GM19324 (cell line): ENCODE measurements around the gene WTIP.
"Not testable (repeated sequence)": the region's sequence is repeated elsewhere in the genome, so short reads cannot be mapped to it uniquely, and the experiment has no call there.

ENCODE experiments used
- ATAC-seq: cut with Tn5 transposase; IDR thresholded peaks from one replicate; pipeline ENCODE4 v1.9.1; 2021; ENCODE audit warnings: mild to moderate bottlenecking, moderate library complexity; ENCODE audit not compliant: unreplicated experiment, low FRiP score

Gene WTIP

GRCh38 chr19:34501339-34502320, 20.1 kb downstream of the WTIP start:
- no peak for ATAC-seq

GRCh38 chr19:34502582-34503411, 21.2 kb downstream of the WTIP start:
- ATAC-seq, result no peak

- no peak for ATAC-seq
Observed at GRCh38 chr19:34503531-34504272, 22.1 kb downstream of the WTIP start.

- no peak for ATAC-seq
Observed at GRCh38 chr19:34504273-34504808, 22.8 kb downstream of the WTIP start.

GRCh38 chr19:34504809-34505291, 23.3 kb downstream of the WTIP start:
- ATAC-seq, result no peak

GRCh38 chr19:34505321-34506025, 23.9 kb downstream of the WTIP start:
- no peak for ATAC-seq

- ATAC-seq, result no peak
Observed at GRCh38 chr19:34506026-34506370, 24.4 kb downstream of the WTIP start.

GRCh38 chr19:34507414-34508067, 26.0 kb downstream of the WTIP start:
- no peak for ATAC-seq

- no peak for ATAC-seq
Observed at GRCh38 chr19:34508540-34508939, 27.0 kb downstream of the WTIP start.

GRCh38 chr19:34510904-34511303, 29.3 kb downstream of the WTIP start:
- ATAC-seq, result not testable (repeated sequence)

GRCh38 chr19:34512254-34512822, 30.8 kb downstream of the WTIP start:
- ATAC-seq, result no peak

- no peak for ATAC-seq
Observed at GRCh38 chr19:34513767-34514166, 32.2 kb downstream of the WTIP start.

GRCh38 chr19:34519602-34520001, 38.0 kb downstream of the WTIP start:
- no peak for ATAC-seq

- ATAC-seq, result no peak
Observed at GRCh38 chr19:34523408-34523807, 41.9 kb downstream of the WTIP start.

- ATAC-seq, result no peak
Observed at GRCh38 chr19:34525001-34525400, 43.4 kb downstream of the WTIP start.

GRCh38 chr19:34534206-34534605, 52.6 kb downstream of the WTIP start:
- ATAC-seq, result no peak

- no peak for ATAC-seq
Observed at GRCh38 chr19:34539396-34539795, 57.8 kb downstream of the WTIP start.

- ATAC-seq, result no peak
Observed at GRCh38 chr19:34540811-34541557, 59.4 kb downstream of the WTIP start.
